ENCODE data around the gene PRPF40B. TPM values are rescaled to one million over a fixed set of nuclear protein-coding genes. Genes with fewer than 3 reads are reported as not detected.

PRPF40B gene
- total and polyA plus RNA-seq, 2 donors = 12.2 to 24.8 TPM

- Histone ChIP-seq H3K36me3 (ENCODE audit: insufficient read depth) (no peaks in the 10 kb centered on the region), H3K27ac (ENCODE audit: low read depth) (no peak overlapping the region), H3K4me3 (ENCODE audit: low read depth, low read length) (no peak overlapping the region), H3K4me1 (ENCODE audit: insufficient read depth) (no peaks in the 10 kb centered on the region)
- no peak for DNase-seq (ENCODE audit: extremely low spot score)
- 66% methylated on average over 2 of the region's 2 CpGs for WGBS
These were observed 42.0 kb downstream of the PRPF40B start for GRCh38 chr12:49665384-49665783.

- WGBS = 96% methylated on average over 4 of the region's 4 CpGs
- Histone ChIP-seq H3K27ac (ENCODE audit: low read depth) (no peak overlapping the region), H3K36me3 (ENCODE audit: insufficient read depth) (no peaks in the 10 kb centered on the region), H3K4me3 (ENCODE audit: low read depth, low read length) (no peak overlapping the region), H3K4me1 (ENCODE audit: insufficient read depth) (no peaks in the 10 kb centered on the region)
- no peak for DNase-seq (ENCODE audit: extremely low spot score)
These were observed 42.8 kb downstream of the PRPF40B start for GRCh38 chr12:49666176-49666575.

- no peak overlapping the region for H3K4me3 ChIP-seq (ENCODE audit: low read depth, low read length)
- H3K27ac ChIP-seq (ENCODE audit: low read depth) = no peak overlapping the region
- no peaks in the 10 kb centered on the region for H3K4me1 ChIP-seq (ENCODE audit: insufficient read depth)
- no peak for DNase-seq (ENCODE audit: extremely low spot score)
- 93% methylated on average over 2 of the region's 2 CpGs for WGBS
- H3K36me3 ChIP-seq (ENCODE audit: insufficient read depth) = no peaks in the 10 kb centered on the region
These were observed 44.1 kb downstream of the PRPF40B start for GRCh38 chr12:49667325-49668090.

- H3K36me3 ChIP-seq (ENCODE audit: insufficient read depth) = no peaks in the 10 kb centered on the region
- peaks cover 2% of the 10 kb centered on the region for H3K4me1 ChIP-seq (ENCODE audit: insufficient read depth)
- WGBS = 73% methylated on average over 4 of the region's 4 CpGs
- DNase-seq (ENCODE audit: extremely low spot score) = no peak
- H3K27ac ChIP-seq (ENCODE audit: low read depth) = no peak overlapping the region
- no peak overlapping the region for H3K4me3 ChIP-seq (ENCODE audit: low read depth, low read length)
These were observed 46.4 kb downstream of the PRPF40B start for GRCh38 chr12:49669796-49670195.

- WGBS = 69% methylated on average over 5 of the region's 5 CpGs
- Histone ChIP-seq H3K36me3 (ENCODE audit: insufficient read depth) (no peaks in the 10 kb centered on the region), H3K27ac (ENCODE audit: low read depth) (peak overlapping the region; percentile 26), H3K4me1 (ENCODE audit: insufficient read depth) (peaks cover 2% of the 10 kb centered on the region), H3K4me3 (ENCODE audit: low read depth, low read length) (no peak overlapping the region)
- no peak for DNase-seq (ENCODE audit: extremely low spot score)
These were observed 47.8 kb downstream of the PRPF40B start for GRCh38 chr12:49671031-49671765.

GRCh38 chr12:49672301-49673217, 49.2 kb downstream of the PRPF40B start:
- Histone ChIP-seq H3K4me3 (ENCODE audit: low read depth, low read length) (no peak overlapping the region), H3K27ac (ENCODE audit: low read depth) (peak overlapping the region; percentile 34), H3K4me1 (ENCODE audit: insufficient read depth) (peaks cover 2% of the 10 kb centered on the region), H3K36me3 (ENCODE audit: insufficient read depth) (no peaks in the 10 kb centered on the region)
- DNase-seq (ENCODE audit: extremely low spot score) = no peak
- WGBS = 38% methylated on average over 5 of the region's 5 CpGs

- no peak overlapping the region for H3K4me3 ChIP-seq (ENCODE audit: low read depth, low read length)
- WGBS = 4% methylated on average over 13 of the region's 13 CpGs
- peaks cover 2% of the 10 kb centered on the region for H3K4me1 ChIP-seq (ENCODE audit: insufficient read depth)
These were observed 50.3 kb downstream of the PRPF40B start for GRCh38 chr12:49673446-49674317.

GRCh38 chr12:49674318-49674981, 51.1 kb downstream of the PRPF40B start:
- H3K4me3 ChIP-seq (ENCODE audit: low read depth, low read length) = no peak overlapping the region
- WGBS = 48% methylated on average over 4 of the region's 4 CpGs
- peaks cover 2% of the 10 kb centered on the region for H3K4me1 ChIP-seq (ENCODE audit: insufficient read depth)

More at GRCh38 chr12:49673446-49674317, 50.3 kb downstream of the PRPF40B start:
- Histone ChIP-seq H3K36me3 (ENCODE audit: insufficient read depth) (no peaks in the 10 kb centered on the region), H3K27ac (ENCODE audit: low read depth) (peak overlapping the region; percentile 91)
- peak; percentile 87 for DNase-seq (ENCODE audit: extremely low spot score)

GRCh38 chr12:49675137-49675536, 51.8 kb downstream of the PRPF40B start:
- WGBS = 82% methylated on average over 7 of the region's 7 CpGs
- no peak overlapping the region for H3K4me3 ChIP-seq (ENCODE audit: low read depth, low read length)
- no peak overlapping the region for H3K27ac ChIP-seq (ENCODE audit: low read depth)
- H3K36me3 ChIP-seq (ENCODE audit: insufficient read depth) = no peaks in the 10 kb centered on the region
- DNase-seq (ENCODE audit: extremely low spot score) = no peak
- H3K4me1 ChIP-seq (ENCODE audit: insufficient read depth) = peaks cover 2% of the 10 kb centered on the region

More at GRCh38 chr12:49674318-49674981, 51.1 kb downstream of the PRPF40B start:
- DNase-seq (ENCODE audit: extremely low spot score) = no peak
- H3K27ac ChIP-seq (ENCODE audit: low read depth) = peak overlapping the region; percentile 91
- H3K36me3 ChIP-seq (ENCODE audit: insufficient read depth) = no peaks in the 10 kb centered on the region

- no peak for DNase-seq (ENCODE audit: extremely low spot score)
- no peak overlapping the region for H3K4me3 ChIP-seq (ENCODE audit: low read depth, low read length)
- H3K4me1 ChIP-seq (ENCODE audit: insufficient read depth) = no peaks in the 10 kb centered on the region
- 91% methylated on average over 3 of the region's 3 CpGs for WGBS
- H3K27ac ChIP-seq (ENCODE audit: low read depth) = no peak overlapping the region
- H3K36me3 ChIP-seq (ENCODE audit: insufficient read depth) = no peaks in the 10 kb centered on the region
These were observed 55.4 kb downstream of the PRPF40B start for GRCh38 chr12:49678711-49679110.

- WGBS = 92% methylated on average over 1 of the region's 1 CpG
- H3K4me1 ChIP-seq (ENCODE audit: insufficient read depth) = no peaks in the 10 kb centered on the region
- no peak overlapping the region for H3K27ac ChIP-seq (ENCODE audit: low read depth)
- no peaks in the 10 kb centered on the region for H3K36me3 ChIP-seq (ENCODE audit: insufficient read depth)
- no peak for DNase-seq (ENCODE audit: extremely low spot score)
- H3K4me3 ChIP-seq (ENCODE audit: low read depth, low read length) = no peak overlapping the region
These were observed 56.7 kb downstream of the PRPF40B start for GRCh38 chr12:49680075-49680474.

- no peak overlapping the region for H3K27ac ChIP-seq (ENCODE audit: low read depth)
- no peaks in the 10 kb centered on the region for H3K4me1 ChIP-seq (ENCODE audit: insufficient read depth)
- DNase-seq (ENCODE audit: extremely low spot score) = no peak
- H3K36me3 ChIP-seq (ENCODE audit: insufficient read depth) = no peaks in the 10 kb centered on the region
- WGBS = 66% methylated on average over 3 of the region's 3 CpGs
- H3K4me3 ChIP-seq (ENCODE audit: low read depth, low read length) = no peak overlapping the region
These were observed 60.4 kb downstream of the PRPF40B start for GRCh38 chr12:49683599-49684309.

All from urinary bladder (tissue), 4 donors.